HG03520 (cell line): ENCODE data around the gene LPCAT4.

Experiments
- ATAC-seq: cut with Tn5 transposase; IDR thresholded peaks from one replicate; pipeline ENCODE4 v1.9.1; 2021; ENCODE audit warnings: mild to moderate bottlenecking, moderate library complexity; ENCODE audit not compliant: unreplicated experiment

The LPCAT4 gene

GRCh38 chr15:34337557-34338306, 29.3 kb downstream of the LPCAT4 start, which contains the start of gene SLC12A6:
Gene SLC12A6 (minus strand): TSS chr15:34337781. CDS start chr15:34336680, 1,101 bp downstream.
- ATAC-seq, result peak; percentile 67

GRCh38 chr15:34336991-34337556, 29.9 kb downstream of the LPCAT4 start:
- ATAC-seq, result no peak

GRCh38 chr15:34336231-34336990, 30.6 kb downstream of the LPCAT4 start:
- no peak for ATAC-seq

- no peak for ATAC-seq
These were observed 31.6 kb downstream of the LPCAT4 start for GRCh38 chr15:34335176-34336032.

- ATAC-seq, result no peak
These were observed 32.3 kb downstream of the LPCAT4 start for GRCh38 chr15:34334672-34335071.

- no peak for ATAC-seq
These were observed 34.4 kb downstream of the LPCAT4 start for GRCh38 chr15:34332553-34333120.

GRCh38 chr15:34331809-34332208, 35.2 kb downstream of the LPCAT4 start:
- no peak for ATAC-seq

- ATAC-seq, result no peak
These were observed 36.7 kb downstream of the LPCAT4 start for GRCh38 chr15:34330279-34330678.

- ATAC-seq, result no peak
These were observed 38.0 kb downstream of the LPCAT4 start for GRCh38 chr15:34329006-34329405.

- no peak for ATAC-seq
These were observed 39.1 kb downstream of the LPCAT4 start for GRCh38 chr15:34327906-34328305.

GRCh38 chr15:34325368-34325767, 41.6 kb downstream of the LPCAT4 start:
- ATAC-seq, result no peak

GRCh38 chr15:34324933-34325332, 42.1 kb downstream of the LPCAT4 start:
- ATAC-seq, result no peak

- no peak for ATAC-seq
These were observed 43.8 kb downstream of the LPCAT4 start for GRCh38 chr15:34323217-34323616.

- ATAC-seq, result peak; percentile 44
These were observed 48.5 kb downstream of the LPCAT4 start for GRCh38 chr15:34318277-34319079.

GRCh38 chr15:34314491-34315490, 52.2 kb downstream of the LPCAT4 start:
- ATAC-seq, result no peak

- no peak for ATAC-seq
These were observed 55.4 kb downstream of the LPCAT4 start for GRCh38 chr15:34311563-34311962.
